CD4-positive, alpha-beta memory T cell (primary cell): ENCODE results near the gene AMIGO2. TPM values are rescaled to one million over a fixed set of nuclear protein-coding genes. Genes with fewer than 3 reads are reported as not detected.

Experiments
- CTCF ChIA-PET: fragments of 350-600 bp; sonication (Branson Sonifier 250); formaldehyde crosslinking; loops from one replicate; lab custom pipeline; 2021; ENCODE audit warnings: inconsistent platforms; ENCODE audit not compliant: partially characterized antibody; lab: Charles Lee
- POLR2A ChIA-PET: fragments of 350-600 bp; sonication (Branson Sonifier 250); formaldehyde crosslinking; loops from one replicate; lab custom pipeline; 2021; ENCODE audit not compliant: partially characterized antibody; lab: Charles Lee
- DNase-seq, 5 donors: peaks; one replicate each; pipeline versions ENCODE4 v3.0.0 to v3.0.0-alpha.2; 2020 to 2022; ENCODE audit warnings: mixed read lengths in 1 of 5
- H3K27ac ChIP-seq: one replicate; pipeline ENCODE4 v1.7.0; 2013; ENCODE audit warnings: low read depth, low read length
- H3K27me3 ChIP-seq: 2 replicates; pipeline ENCODE4 v1.7.0; 2013; ENCODE audit warnings: mild to moderate bottlenecking, low read length, moderate library complexity; ENCODE audit not compliant: insufficient read depth
- H3K36me3 ChIP-seq: 2 replicates; pipeline ENCODE4 v1.7.0; 2013; ENCODE audit warnings: mild to moderate bottlenecking, low read length, moderate library complexity; ENCODE audit not compliant: insufficient read depth
- H3K4me1 ChIP-seq: 2 replicates; pipeline ENCODE4 v1.7.0; 2013; ENCODE audit warnings: mild to moderate bottlenecking, low read length, moderate library complexity; ENCODE audit not compliant: insufficient read depth
- H3K4me3 ChIP-seq, 2 donors: one replicate each; pipeline ENCODE4 v1.7.0; 2013; ENCODE audit warnings: low read length in 2 of 2, mild to moderate bottlenecking in 1 of 2
- H3K9me3 ChIP-seq, 2 donors: one replicate each; pipeline ENCODE4 v1.7.0; 2013; ENCODE audit warnings: low read length in 2 of 2, control low read depth in 1 of 2; ENCODE audit not compliant: control insufficient read depth in 1 of 2
- H3K27ac Mint-ChIP-seq, 7 donors: one replicate each; pipeline ENCODE4 v1.8.0; 2020 to 2021; ENCODE audit warnings: mixed read lengths in 7 of 7, mild to moderate bottlenecking in 6 of 7, inconsistent platforms in 3 of 7, moderate library complexity in 3 of 7
- H3K27me3 Mint-ChIP-seq, 2 donors: one replicate each; pipeline ENCODE4 v1.8.0; 2020 to 2021; ENCODE audit warnings: mixed read lengths in 2 of 2
- H3K36me3 Mint-ChIP-seq, 2 donors: one replicate each; pipeline ENCODE4 v1.8.0; 2020 to 2021; ENCODE audit warnings: mixed read lengths in 2 of 2, inconsistent platforms in 1 of 2, mild to moderate bottlenecking in 1 of 2
- H3K4me1 Mint-ChIP-seq, 4 donors: one replicate each; pipeline ENCODE4 v1.8.0; 2020 to 2021; ENCODE audit warnings: mixed read lengths in 4 of 4, mild to moderate bottlenecking in 1 of 4
- H3K4me3 Mint-ChIP-seq, 8 donors: one replicate each; pipeline ENCODE4 v1.8.0; 2020 to 2021; ENCODE audit warnings: mixed read lengths in 8 of 8, mild to moderate bottlenecking in 7 of 8, moderate library complexity in 6 of 8, inconsistent platforms in 3 of 8
- H3K9me3 Mint-ChIP-seq, 8 donors: one replicate each; pipeline ENCODE4 v1.8.0; 2020 to 2021; ENCODE audit warnings: mixed read lengths in 8 of 8, mild to moderate bottlenecking in 5 of 8, inconsistent platforms in 3 of 8, moderate library complexity in 1 of 8
- intact Hi-C: fragments of 100-400 bp; cut with micrococcal nuclease; formaldehyde crosslinking; loops from one replicate; pipeline ENCODE4 v1.15.1; 2023
- polyA plus RNA-seq, 2 donors: library from polyadenylated mRNA; unstranded; fragments of 300-500 nt; fragmentation: Illumina TruSeq; gene quantifications; one replicate each; pipeline ENCODE4 v1.2.3, GENCODE V29; 2021
- total RNA-seq, 2 experiments: library from RNA; stranded (reverse); gene quantifications; one replicate each; pipeline ENCODE4 v1.2.3, GENCODE V29; 2021

AMIGO2 gene
- total and polyA plus RNA-seq, 4 experiments from 2014 or later: 12.8 to 17.0 (median 14.1) TPM

DNA sequence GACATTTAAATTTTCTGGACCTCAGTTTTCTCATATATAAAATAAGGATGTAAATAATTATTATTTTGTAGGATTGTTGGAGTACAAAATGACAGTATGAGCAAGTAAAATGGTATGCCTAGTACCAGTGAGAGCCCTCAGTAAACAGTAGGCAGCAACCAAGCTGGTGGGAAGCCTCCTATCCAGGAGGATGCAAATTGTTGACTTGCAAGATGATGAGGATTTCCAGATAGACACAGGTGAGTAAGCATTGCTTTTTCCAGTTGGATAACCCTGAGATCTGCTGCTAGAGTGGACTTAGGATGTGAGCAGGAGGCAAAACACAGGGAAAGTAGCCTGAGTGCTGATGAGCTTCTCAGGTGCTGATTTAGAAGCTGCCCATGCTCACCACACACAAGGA lies 28.2 kb upstream of the AMIGO2 start:
- H3K9me3 ChIP-seq: no peaks in the 10 kb centered on the region
- peaks cover 35 to 68% of the 10 kb centered on the region in 2 donors for H3K36me3 Mint-ChIP-seq
- peaks cover 20 to 40% (median 33%) of the 10 kb centered on the region in 4 donors for H3K4me1 Mint-ChIP-seq
- H3K27me3 ChIP-seq: no peaks in the 10 kb centered on the region
- no peak overlapping the region for H3K27ac Mint-ChIP-seq
- H3K4me1 ChIP-seq: peaks cover 29% of the 10 kb centered on the region
- H3K36me3 ChIP-seq: no peaks in the 10 kb centered on the region
- no peaks in the 10 kb centered on the region for H3K27me3 Mint-ChIP-seq
- POLR2A ChIA-PET: no interaction called here
- H3K27ac ChIP-seq: no peak overlapping the region
- CTCF ChIA-PET: interaction anchor here (0.9 kb wide), 1 partner anchor 22 kb away, joined by 3 read pairs; no protein-coding TSS in a partner anchor
- DNase-seq: no peak
- H3K9me3 Mint-ChIP-seq: no peaks in the 10 kb centered on the region
- intact Hi-C loops: no loop called here
- H3K4me3 ChIP-seq: no peak overlapping the region
- no peak overlapping the region for H3K4me3 Mint-ChIP-seq

DNA sequence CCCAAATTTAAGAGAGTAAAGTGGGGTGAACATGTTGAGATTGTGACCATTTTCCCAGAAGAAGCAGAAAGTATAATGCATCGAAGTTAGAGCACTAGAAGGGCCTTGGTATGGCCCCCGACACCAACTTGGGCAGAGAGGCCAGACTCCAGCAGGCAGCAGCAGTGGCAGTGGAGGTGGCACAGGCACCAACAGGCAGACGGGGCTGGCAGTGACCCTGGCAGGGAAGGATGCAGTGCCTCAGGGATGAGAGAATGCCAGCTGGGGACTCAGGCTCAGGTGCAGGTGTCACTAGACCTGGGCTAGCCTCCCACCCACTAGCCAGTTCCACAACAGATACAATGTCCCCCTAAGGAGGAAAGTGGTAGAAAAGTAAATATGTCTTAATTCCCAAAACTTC lies 27.7 kb upstream of the AMIGO2 start:
- Histone ChIP-seq H3K4me3 (no peak overlapping the region), H3K36me3 (no peaks in the 10 kb centered on the region), H3K27ac (no peak overlapping the region), H3K4me1 (peaks cover 28% of the 10 kb centered on the region), H3K9me3 (no peaks in the 10 kb centered on the region), H3K27me3 (no peaks in the 10 kb centered on the region)
- POLR2A ChIA-PET: no interaction called here
- CTCF ChIA-PET: no interaction called here
- no peak overlapping the region for H3K4me3 Mint-ChIP-seq
- DNase-seq: no peak
- H3K4me1 Mint-ChIP-seq: peaks cover 17 to 36% (median 29%) of the 10 kb centered on the region in 4 donors
- no peaks in the 10 kb centered on the region for H3K27me3 Mint-ChIP-seq
- H3K27ac Mint-ChIP-seq: no peak overlapping the region
- intact Hi-C loops: no loop called here
- H3K9me3 Mint-ChIP-seq: no peaks in the 10 kb centered on the region
- peaks cover 31 to 65% of the 10 kb centered on the region in 2 donors for H3K36me3 Mint-ChIP-seq

DNA sequence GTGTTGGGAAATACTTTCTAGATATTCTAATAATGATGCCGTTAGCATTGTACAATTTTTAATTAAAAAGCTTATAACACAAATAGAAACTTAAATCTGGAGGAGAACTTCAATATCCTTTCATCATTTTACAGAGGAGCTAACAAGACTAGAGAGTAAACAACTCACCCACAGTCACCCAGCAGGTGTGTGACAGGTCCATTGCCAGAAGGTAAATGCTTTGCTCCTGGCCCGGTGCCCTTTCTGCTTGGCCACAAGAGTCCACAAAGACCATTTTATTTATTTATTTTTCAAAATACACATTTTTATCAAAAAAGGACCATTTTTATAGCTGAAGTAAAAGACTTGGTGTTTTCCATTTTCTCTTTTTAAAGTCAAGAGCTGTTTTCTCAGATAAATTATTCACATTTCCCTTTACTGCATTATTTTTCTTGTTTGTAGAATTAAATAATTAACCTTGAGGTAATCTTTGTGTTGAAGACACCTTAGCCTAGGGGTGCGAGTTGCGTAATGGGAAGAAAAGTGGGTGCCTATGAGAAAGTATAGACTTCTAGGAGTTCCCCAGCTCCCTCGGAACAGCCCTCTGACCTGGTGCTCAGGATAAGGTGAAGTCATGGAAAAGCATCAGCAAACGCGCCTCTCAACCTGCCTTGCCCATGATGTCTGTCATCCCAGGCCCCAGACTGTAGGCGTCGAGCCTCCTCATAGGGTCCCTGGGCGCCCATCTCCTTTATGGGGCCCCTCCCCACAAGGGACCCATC lies 26.3 kb upstream of the AMIGO2 start:
- peaks cover 15% of the 10 kb centered on the region for H3K4me1 ChIP-seq
- Mint-ChIP-seq H3K27me3 (no peaks in the 10 kb centered on the region), H3K9me3 (no peaks in the 10 kb centered on the region), H3K27ac (no peak overlapping the region), H3K4me3 (no peak overlapping the region), H3K36me3 (peaks cover 31 to 64% of the 10 kb centered on the region in 2 donors), H3K4me1 (peaks cover 10 to 22% (median 17%) of the 10 kb centered on the region in 4 donors)
- intact Hi-C loops: no loop called here
- no peak for DNase-seq
- POLR2A ChIA-PET: no interaction called here
- no peaks in the 10 kb centered on the region for H3K9me3 ChIP-seq
- no peak overlapping the region for H3K4me3 ChIP-seq
- CTCF ChIA-PET: interaction anchor here (0.6 to 1.9 kb wide), 2 partner anchors 22 to 73 kb away, joined by 3 to 4 read pairs; no protein-coding TSS in a partner anchor
- H3K27me3 ChIP-seq: no peaks in the 10 kb centered on the region
- no peaks in the 10 kb centered on the region for H3K36me3 ChIP-seq
- no peak overlapping the region for H3K27ac ChIP-seq

DNA sequence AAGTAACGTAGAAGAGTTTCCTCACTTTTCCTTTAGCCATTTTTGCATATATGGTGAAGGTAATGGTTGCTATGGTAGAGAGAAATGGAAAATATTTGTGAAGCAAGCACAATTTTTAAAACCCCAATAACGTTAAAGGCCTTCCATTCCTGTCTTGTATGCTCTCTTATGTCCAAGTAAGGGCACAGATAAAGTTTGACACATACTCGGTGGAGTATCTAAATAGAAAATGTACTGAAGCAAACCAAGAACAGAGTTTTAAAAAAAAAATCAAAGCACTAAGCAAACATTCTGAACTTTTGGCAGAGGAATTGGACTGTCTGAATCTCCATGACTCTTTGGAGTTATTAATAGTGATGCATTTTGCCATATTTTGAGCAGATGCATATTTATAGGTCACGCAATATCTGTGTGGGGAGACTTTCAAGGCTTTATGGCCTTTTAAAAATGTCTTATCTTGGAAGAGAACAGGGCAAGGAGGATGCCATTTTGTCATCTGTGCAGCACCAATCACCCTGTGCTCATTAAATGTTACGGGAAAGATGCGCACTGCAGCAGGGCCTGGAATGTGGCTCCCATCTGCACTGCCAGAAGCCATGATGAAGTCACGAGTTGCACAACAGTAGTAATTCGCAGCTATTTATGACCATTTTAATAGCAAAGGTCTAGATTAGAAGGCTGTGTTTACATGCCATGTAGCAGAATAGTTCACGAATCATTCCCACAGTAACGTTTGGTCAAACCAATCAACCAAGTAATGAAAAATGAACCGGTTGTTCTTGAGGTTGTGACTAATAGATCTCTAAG lies 23.3 kb upstream of the AMIGO2 start:
- Mint-ChIP-seq H3K27ac (no peak overlapping the region), H3K27me3 (no peaks in the 10 kb centered on the region), H3K4me1 (peaks cover 0 to 5% (median 4%) of the 10 kb centered on the region in 4 donors), H3K4me3 (no peak overlapping the region), H3K9me3 (no peaks in the 10 kb centered on the region), H3K36me3 (peaks cover 22 to 51% of the 10 kb centered on the region in 2 donors)
- Histone ChIP-seq H3K27ac (no peak overlapping the region), H3K4me3 (no peak overlapping the region), H3K9me3 (no peaks in the 10 kb centered on the region), H3K36me3 (no peaks in the 10 kb centered on the region), H3K27me3 (no peaks in the 10 kb centered on the region), H3K4me1 (no peaks in the 10 kb centered on the region)
- ChIA-PET CTCF (no interaction called here), POLR2A (no interaction called here)
- intact Hi-C loops: no loop called here
- DNase-seq: no peak

DNA sequence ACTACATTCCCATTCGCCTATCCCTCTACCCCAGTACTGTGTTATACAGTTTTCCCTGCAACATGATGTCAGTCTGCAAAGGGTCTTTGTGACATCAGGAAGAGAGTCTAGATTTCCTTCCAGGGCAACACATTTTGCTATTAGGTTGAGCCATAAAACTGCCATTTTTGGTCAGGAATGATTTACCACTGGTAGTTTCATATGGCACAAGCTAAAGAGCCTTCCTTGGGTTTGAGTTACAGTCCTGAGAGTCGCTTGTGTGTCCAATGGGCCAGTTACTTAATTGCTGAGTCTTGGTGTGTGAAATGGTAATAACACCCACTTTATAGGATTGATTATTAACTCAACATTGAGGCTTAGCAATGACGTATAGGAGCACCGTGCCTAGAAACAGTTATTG lies 22.6 kb upstream of the AMIGO2 start:
- POLR2A ChIA-PET: no interaction called here
- no peaks in the 10 kb centered on the region for H3K27me3 Mint-ChIP-seq
- no peak overlapping the region for H3K27ac Mint-ChIP-seq
- no peak for DNase-seq
- H3K27me3 ChIP-seq: no peaks in the 10 kb centered on the region
- H3K4me3 Mint-ChIP-seq: no peak overlapping the region
- CTCF ChIA-PET: no interaction called here
- no peaks in the 10 kb centered on the region for H3K9me3 ChIP-seq
- no peak overlapping the region for H3K4me3 ChIP-seq
- H3K4me1 Mint-ChIP-seq: peaks cover 0 to 5% (median 4%) of the 10 kb centered on the region in 4 donors
- H3K36me3 ChIP-seq: no peaks in the 10 kb centered on the region
- H3K9me3 Mint-ChIP-seq: no peaks in the 10 kb centered on the region
- no peaks in the 10 kb centered on the region for H3K4me1 ChIP-seq
- intact Hi-C loops: no loop called here
- H3K36me3 Mint-ChIP-seq: peaks cover 19 to 47% of the 10 kb centered on the region in 2 donors
- no peak overlapping the region for H3K27ac ChIP-seq

DNA sequence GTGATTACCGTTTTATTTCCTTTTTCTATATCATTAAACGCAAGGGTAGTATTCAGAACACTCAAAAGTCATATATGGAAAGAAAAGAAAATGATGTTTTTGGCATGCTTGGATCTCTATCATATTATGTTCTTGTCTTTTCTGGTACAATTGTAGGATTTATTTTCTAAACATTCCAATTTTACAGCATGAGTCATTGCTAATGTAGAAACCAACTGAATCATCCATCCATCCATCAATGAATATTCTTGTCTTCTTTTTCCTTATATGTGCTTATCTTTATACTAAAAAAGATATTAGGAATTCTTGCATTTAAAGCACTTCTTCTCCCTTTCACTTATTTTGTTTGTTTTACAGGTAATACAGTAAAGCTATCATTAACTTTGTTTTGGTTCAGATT lies 20.4 kb upstream of the AMIGO2 start:
- Histone ChIP-seq H3K27ac (no peak overlapping the region), H3K27me3 (no peaks in the 10 kb centered on the region), H3K36me3 (no peaks in the 10 kb centered on the region), H3K4me3 (no peak overlapping the region), H3K4me1 (peaks cover 6% of the 10 kb centered on the region), H3K9me3 (no peaks in the 10 kb centered on the region)
- H3K4me3 Mint-ChIP-seq: no peak overlapping the region
- H3K36me3 Mint-ChIP-seq: peaks cover 3 to 29% of the 10 kb centered on the region in 2 donors
- H3K27me3 Mint-ChIP-seq: no peaks in the 10 kb centered on the region
- intact Hi-C loops: no loop called here
- POLR2A ChIA-PET: no interaction called here
- H3K9me3 Mint-ChIP-seq: peaks cover 0 to 4% (median 0%) of the 10 kb centered on the region in 8 donors
- H3K27ac Mint-ChIP-seq: no peak overlapping the region
- no peak for DNase-seq
- CTCF ChIA-PET: no interaction called here
- peaks cover 3 to 9% (median 4%) of the 10 kb centered on the region in 4 donors for H3K4me1 Mint-ChIP-seq

DNA sequence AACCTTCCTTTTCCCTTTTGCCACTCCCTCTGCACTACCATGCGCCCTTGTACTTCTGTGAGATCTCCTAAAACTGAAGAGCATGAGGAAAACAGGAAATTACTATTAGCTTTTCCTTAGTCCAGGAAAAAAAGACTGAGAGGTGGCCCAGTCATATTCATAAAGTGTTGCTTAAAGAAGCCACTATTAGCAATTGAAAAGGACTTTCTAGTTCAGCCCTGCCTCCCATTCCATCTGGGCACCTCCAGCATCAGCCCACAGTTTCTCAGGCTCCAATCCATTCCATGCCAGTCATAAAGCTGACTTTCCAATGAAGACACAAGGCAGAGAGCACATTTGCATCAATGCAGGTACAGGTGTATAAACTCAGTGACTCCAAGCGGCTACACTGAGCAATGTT lies 19.9 kb upstream of the AMIGO2 start:
- no peaks in the 10 kb centered on the region for H3K27me3 Mint-ChIP-seq
- no peak for DNase-seq
- no peak overlapping the region for H3K4me3 Mint-ChIP-seq
- H3K36me3 Mint-ChIP-seq: peaks cover 0 to 24% of the 10 kb centered on the region in 2 donors
- peaks cover 0 to 6% (median 0%) of the 10 kb centered on the region in 8 donors for H3K9me3 Mint-ChIP-seq
- Histone ChIP-seq H3K4me3 (no peak overlapping the region), H3K27me3 (no peaks in the 10 kb centered on the region), H3K36me3 (no peaks in the 10 kb centered on the region), H3K9me3 (no peaks in the 10 kb centered on the region), H3K4me1 (peaks cover 11% of the 10 kb centered on the region), H3K27ac (no peak overlapping the region)
- POLR2A ChIA-PET: no interaction called here
- CTCF ChIA-PET: no interaction called here
- H3K27ac Mint-ChIP-seq: peak overlapping the region in 1 of 7 donors; percentile 37
- intact Hi-C loops: no loop called here
- H3K4me1 Mint-ChIP-seq: peaks cover 4 to 13% (median 6%) of the 10 kb centered on the region in 4 donors
